H1 (cell line): ENCODE measurements around the gene ATAD3B. TPM values are rescaled to one million over a fixed set of nuclear protein-coding genes. Genes with fewer than 3 reads are reported as not detected.
"Not testable (repeated sequence)": the region's sequence is repeated elsewhere in the genome, so short reads cannot be mapped to it uniquely, and the experiment has no call there.

Experiments used
- CTCF ChIA-PET: fragments of 300-600 bp; sonication (Branson Sonifier 250); formaldehyde crosslinking; loops from one replicate; lab custom pipeline; 2021; ENCODE audit not compliant: partially characterized antibody; lab: Charles Lee
- POLR2A ChIA-PET: fragments of 300-600 bp; sonication (Branson Sonifier 250); formaldehyde crosslinking; loops from one replicate; lab custom pipeline; 2021; ENCODE audit warnings: inconsistent platforms; ENCODE audit not compliant: partially characterized antibody; lab: Charles Lee
- DNase-seq, 2 experiments: peaks; one replicate each; pipeline versions ENCODE4 v3.0.0 to v3.0.0-alpha.2; 2010 to 2022; ENCODE audit warnings: low spot score in 2 of 2, low read depth in 1 of 2, mixed read lengths in 1 of 2
- FAIRE-seq: peaks from 2 replicates; lab custom pipeline; 2011; peaks lifted over from hg19 to GRCh38; lab: Jason Lieb, UNC
- H2AFZ ChIP-seq: 2 replicates; pipeline ENCODE4 v1.8.1; 2012; ENCODE audit warnings: low read length, inconsistent platforms
- H2AK5ac ChIP-seq: 2 replicates; pipeline ENCODE4 v1.6.1; 2013; ENCODE audit warnings: low read depth, low read length
- H2BK120ac ChIP-seq: replicated peaks from 2 replicates; pipeline ENCODE3; 2013; ENCODE audit warnings: low read depth, low read length, inconsistent platforms
- H2BK12ac ChIP-seq: 2 replicates; pipeline ENCODE4 v1.6.1; 2013; ENCODE audit warnings: low read depth, low read length
- H2BK15ac ChIP-seq: 2 replicates; pipeline ENCODE4 v1.6.1; 2013; ENCODE audit warnings: low read length
- H2BK20ac ChIP-seq: 2 replicates; pipeline ENCODE4 v1.6.1; 2013; ENCODE audit warnings: low read length
- H2BK5ac ChIP-seq: 2 replicates; pipeline ENCODE4 v1.6.1; 2013; ENCODE audit warnings: low read depth, low read length
- H3K14ac ChIP-seq: 2 replicates; pipeline ENCODE4 v1.6.1; 2013; ENCODE audit warnings: inconsistent platforms; ENCODE audit not compliant: insufficient read length
- H3K18ac ChIP-seq: 2 replicates; pipeline ENCODE4 v1.6.1; 2013; ENCODE audit warnings: low read length; ENCODE audit errors: extremely low read depth
- H3K23ac ChIP-seq: 2 replicates; pipeline ENCODE4 v1.6.1; 2013; ENCODE audit warnings: inconsistent platforms; ENCODE audit not compliant: insufficient read length
- H3K23me2 ChIP-seq: 2 replicates; pipeline ENCODE4 v1.6.1; 2013; ENCODE audit warnings: low read depth, low read length
- H3K27ac ChIP-seq: 2 replicates; pipeline ENCODE4 v1.6.1; 2011; ENCODE audit warnings: low read depth, low read length, inconsistent platforms
- H3K27me3 ChIP-seq, 4 experiments: replicated peaks in 1 of 4; 1 replicate in 1 of 4; 2 replicates in 3 of 4; pipeline versions ENCODE4 v1.6.1 to v1.8.1; 2011 to 2013; ENCODE audit warnings: low read length in 3 of 4, mild to moderate bottlenecking in 3 of 4, inconsistent platforms in 2 of 4, mixed read lengths in 2 of 4, moderate library complexity in 1 of 4; ENCODE audit not compliant: control insufficient read depth in 3 of 4, insufficient read depth in 3 of 4; ENCODE audit errors: extremely low read depth in 1 of 4
- H3K36me3 ChIP-seq, 4 experiments: 2 replicates each; pipeline versions ENCODE4 v1.6.1 to v1.8.1; 2011 to 2013; ENCODE audit warnings: mild to moderate bottlenecking in 4 of 4, low read length in 3 of 4, moderate library complexity in 2 of 4, control low read depth in 1 of 4, inconsistent platforms in 1 of 4; ENCODE audit not compliant: insufficient read depth in 4 of 4, control insufficient read depth in 2 of 4
- H3K4ac ChIP-seq: replicated peaks from 2 replicates; pipeline ENCODE3; 2013; ENCODE audit warnings: low read length, low read depth, mixed read lengths, inconsistent platforms; ENCODE audit not compliant: insufficient read length
- H3K4me1 ChIP-seq, 4 experiments: replicated peaks in 1 of 4; 1 replicate in 1 of 4; 2 replicates in 3 of 4; pipeline versions ENCODE4 v1.6.1 to v1.8.1; 2011 to 2013; ENCODE audit warnings: low read length in 3 of 4, inconsistent platforms in 2 of 4, mixed read lengths in 1 of 4; ENCODE audit not compliant: insufficient read depth in 4 of 4, control insufficient read depth in 3 of 4
- H3K4me2 ChIP-seq, 2 experiments: 2 replicates each; pipeline versions ENCODE4 v1.6.1 to v1.8.1; 2011 to 2013; ENCODE audit warnings: low read depth in 2 of 2, low read length in 2 of 2, control low read depth in 1 of 2, inconsistent platforms in 1 of 2, mild to moderate bottlenecking in 1 of 2; ENCODE audit not compliant: insufficient read depth in 1 of 2
- H3K4me3 ChIP-seq, 4 experiments: fragments of 200-600, 300-600 bp in 1 of 4; sonication (generic), shearing (Covaris generic), sonication (Bioruptor Twin) in 1 of 4; 2 replicates each; pipeline versions ENCODE4 v1.5.1 to v1.8.1; 2011 to 2016; ENCODE audit warnings: low read length in 4 of 4, low read depth in 3 of 4, control low read depth in 2 of 4, inconsistent platforms in 2 of 4, mild to moderate bottlenecking in 2 of 4, mixed read lengths in 1 of 4, moderate library complexity in 1 of 4; ENCODE audit not compliant: insufficient read depth in 2 of 4; ENCODE audit errors: extremely low read depth in 1 of 4
- H3K56ac ChIP-seq: replicated peaks from 2 replicates; pipeline ENCODE3; 2013; ENCODE audit warnings: low read depth, mild to moderate bottlenecking, mixed read lengths, low read length, inconsistent platforms; ENCODE audit not compliant: insufficient read length
- H3K79me1 ChIP-seq: 2 replicates; pipeline ENCODE4 v1.6.1; 2013; ENCODE audit warnings: low read depth, low read length, control low read depth
- H3K79me2 ChIP-seq, 2 experiments: 2 replicates each; pipeline versions ENCODE4 v1.6.1 to v1.8.1; 2012 to 2013; ENCODE audit warnings: low read length in 2 of 2, mild to moderate bottlenecking in 2 of 2, inconsistent platforms in 1 of 2; ENCODE audit not compliant: insufficient read depth in 2 of 2, control insufficient read depth in 1 of 2
- H3K9ac ChIP-seq, 4 experiments: replicated peaks in 1 of 4; 1 replicate in 1 of 4; 2 replicates in 3 of 4; pipeline versions ENCODE4 v1.6.1 to v1.8.1; 2011 to 2013; ENCODE audit warnings: low read depth in 3 of 4, low read length in 3 of 4, control low read depth in 2 of 4, mild to moderate bottlenecking in 2 of 4, moderate library complexity in 2 of 4, inconsistent platforms in 1 of 4; ENCODE audit errors: extremely low read depth in 1 of 4
- H3K9me3 ChIP-seq, 2 experiments: 2 replicates each; pipeline versions ENCODE4 v1.6.1 to v1.8.1; 2012 to 2013; ENCODE audit warnings: mild to moderate bottlenecking in 2 of 2, moderate library complexity in 2 of 2, control low read depth in 1 of 2, inconsistent platforms in 1 of 2, low read depth in 1 of 2, low read length in 1 of 2, mixed read lengths in 1 of 2; ENCODE audit not compliant: insufficient read depth in 2 of 2
- H4K20me1 ChIP-seq, 2 experiments: replicated peaks in 1 of 2; 2 replicates each; pipeline versions ENCODE3 to v1.8.1; 2011 to 2013; ENCODE audit warnings: inconsistent platforms in 2 of 2, low read length in 2 of 2, mild to moderate bottlenecking in 1 of 2; ENCODE audit not compliant: insufficient read depth in 2 of 2, control insufficient read depth in 1 of 2
- H4K5ac ChIP-seq: 2 replicates; pipeline ENCODE4 v1.6.1; 2013; ENCODE audit warnings: low read length, low read depth, mixed read lengths, inconsistent platforms; ENCODE audit not compliant: insufficient read length
- H4K8ac ChIP-seq: 2 replicates; pipeline ENCODE4 v1.8.0; 2013; ENCODE audit warnings: mild to moderate bottlenecking, moderate library complexity, low read length, inconsistent platforms; ENCODE audit not compliant: insufficient read depth; ENCODE audit errors: extremely low read depth
- H4K91ac ChIP-seq: replicated peaks from 2 replicates; pipeline ENCODE3; 2013; ENCODE audit warnings: low read length, mixed read lengths, inconsistent platforms; ENCODE audit not compliant: insufficient read length
- WGBS, 2 experiments: shearing (Covaris generic) in 1 of 2; methylation state at CpG; one replicate each; pipeline versions ENCODE4 v1.1.6 to v1.1.7; 2013 to 2015; ENCODE audit warnings: low lambda C conversion rate in 2 of 2, mixed read lengths in 2 of 2, inconsistent platforms in 1 of 2, low coverage in 1 of 2, missing lambda C conversion rate in 1 of 2; ENCODE audit not compliant: insufficient replicate concordance in 2 of 2, insufficient coverage in 1 of 2, insufficient read length in 1 of 2; ENCODE audit errors: extremely low coverage in 1 of 2, missing lambda C conversion rate in 1 of 2; 5-methylcytosine and 5-hydroxymethylcytosine counted together
- polyA plus RNA-seq, 7 experiments: library from polyadenylated mRNA; depleted of rRNA in 3 of 7; stranded (reverse) in 5 of 7; unstranded in 2 of 7; fragments of >200 nt in 5 of 7; fragments of 200-250 nt in 2 of 7; gene quantifications; 1 replicate in 5 of 7; 2 replicates in 1 of 7; 4 replicates in 1 of 7; pipeline versions ENCODE4 v1.2.1 to v1.2.3, GENCODE V29; 2011 to 2013; ENCODE audit warnings: missing spikeins in 2 of 7, mixed read lengths in 2 of 7
- total RNA-seq: library from RNA; stranded (reverse); fragmentation: NEBNext Ultra II Directional; extraction: Animal tissue kit (Norgen Biotek cat#: 25700); gene quantifications from 2 replicates; pipeline ENCODE4 v1.2.1, GENCODE V29; 2021

ATAD3B gene
- total and polyA plus RNA-seq, 2 of the 8 experiments (the other 6 are each of a cell fraction or from before 2014, with no cell fraction given), result 31.3 to 63.0 TPM

- FAIRE-seq, CTCF ChIA-PET, H3K36me3 ChIP-seq: not testable (repeated sequence)
Observed at GRCh38 chr1:1455934-1456333, 15.6 kb upstream of the ATAD3B start.

GRCh38 chr1:1456683-1457255 is 14.8 kb upstream of the ATAD3B start:
- H3K27me3 ChIP-seq, H3K36me3 ChIP-seq, H2BK5ac ChIP-seq, H4K5ac ChIP-seq, H3K27ac ChIP-seq, DNase-seq, FAIRE-seq, H3K23me2 ChIP-seq, H2BK12ac ChIP-seq, H3K4me3 ChIP-seq, H4K8ac ChIP-seq, H3K14ac ChIP-seq, H3K4me2 ChIP-seq, H3K23ac ChIP-seq, H3K79me1 ChIP-seq, H4K91ac ChIP-seq, H3K9ac ChIP-seq, H3K4ac ChIP-seq, H3K9me3 ChIP-seq, H3K79me2 ChIP-seq, H2AFZ ChIP-seq, POLR2A ChIA-PET, H2BK20ac ChIP-seq, H2AK5ac ChIP-seq, H3K18ac ChIP-seq, H2BK120ac ChIP-seq, H3K56ac ChIP-seq, H4K20me1 ChIP-seq, H3K4me1 ChIP-seq, H2BK15ac ChIP-seq: not testable (repeated sequence)
- 94% methylated on average over 13 of the region's 22 CpGs; no CpG with 5 or more reads in 1 of the 2 experiments for WGBS, 2 experiments
- CTCF ChIA-PET, result interaction anchor here (1.0 to 1.7 kb wide), 3 partner anchors 15 to 94 kb away, joined by 3 read pairs; no protein-coding TSS in a partner anchor

More at GRCh38 chr1:1455934-1456333, 15.6 kb upstream of the ATAD3B start:
- H2BK15ac ChIP-seq, H4K8ac ChIP-seq, H2AK5ac ChIP-seq, H2BK5ac ChIP-seq, H4K91ac ChIP-seq, H3K14ac ChIP-seq, H3K9ac ChIP-seq, H2BK120ac ChIP-seq, H2BK20ac ChIP-seq, H3K79me1 ChIP-seq, H3K9me3 ChIP-seq, H3K27me3 ChIP-seq, H3K18ac ChIP-seq, H3K27ac ChIP-seq, H4K5ac ChIP-seq, H3K4me2 ChIP-seq, POLR2A ChIA-PET, H2AFZ ChIP-seq, H3K4ac ChIP-seq, H3K23ac ChIP-seq, DNase-seq, H3K56ac ChIP-seq, H3K23me2 ChIP-seq, H2BK12ac ChIP-seq, H3K79me2 ChIP-seq, H3K4me3 ChIP-seq, H3K4me1 ChIP-seq, H4K20me1 ChIP-seq: not testable (repeated sequence)
- WGBS, 2 experiments, result 81% methylated on average over 3 of the region's 15 CpGs; no CpG with 5 or more reads in 1 of the 2 experiments
